GM23248 (cell line): Measurements from ENCODE around the gene HNRNPM. TPM values are rescaled to one million over a fixed set of nuclear protein-coding genes. Genes with fewer than 3 reads are reported as not detected.
"Not testable (repeated sequence)": the region's sequence is repeated elsewhere in the genome, so short reads cannot be mapped to it uniquely, and the experiment has no call there.

ENCODE experiments used
- DNase-seq: peaks from one replicate; pipeline ENCODE4 v3.0.0-alpha.2; 2015
- H2AFZ ChIP-seq: fragments of 200-600 bp; sonication (generic); 2 replicates; pipeline ENCODE4 v1.6.1; 2016; ENCODE audit warnings: antibody characterized with exemption
- H3F3A ChIP-seq: fragments of 200-600 bp; sonication (generic); 2 replicates; pipeline ENCODE4 v1.6.1; 2016; ENCODE audit warnings: mild to moderate bottlenecking, antibody characterized with exemption, mixed run types; ENCODE audit not compliant: insufficient read depth
- H3K27ac ChIP-seq: fragments of 200-600 bp; sonication (generic); 2 replicates; pipeline ENCODE4 v1.5.1; 2016; ENCODE audit warnings: mild to moderate bottlenecking
- H3K27me3 ChIP-seq: fragments of 200-600 bp; sonication (generic); replicated peaks from 2 replicates; pipeline ENCODE4 v1.6.1; 2016; ENCODE audit warnings: mild to moderate bottlenecking; ENCODE audit not compliant: insufficient read depth
- H3K36me3 ChIP-seq: fragments of 200-600 bp; sonication (generic); 2 replicates; pipeline ENCODE4 v1.6.1; 2016; ENCODE audit warnings: low read depth, mild to moderate bottlenecking
- H3K4me1 ChIP-seq: fragments of 200-600 bp; sonication (generic); 2 replicates; pipeline ENCODE4 v1.6.1; 2016; ENCODE audit warnings: mild to moderate bottlenecking; ENCODE audit not compliant: insufficient read depth
- H3K4me2 ChIP-seq: fragments of 200-600 bp; sonication (generic); one replicate; pipeline ENCODE4 v1.6.1; 2016; ENCODE audit warnings: mild to moderate bottlenecking; ENCODE audit not compliant: unreplicated experiment
- H3K4me3 ChIP-seq: fragments of 200-600 bp; sonication (generic); 2 replicates; pipeline ENCODE4 v1.5.1; 2016; ENCODE audit warnings: mild to moderate bottlenecking
- H3K79me2 ChIP-seq: fragments of 200-600 bp; sonication (generic); 2 replicates; pipeline ENCODE4 v1.6.1; 2016; ENCODE audit warnings: mild to moderate bottlenecking; ENCODE audit not compliant: insufficient read depth
- H3K9ac ChIP-seq: fragments of 200-600 bp; sonication (generic); 2 replicates; pipeline ENCODE4 v1.6.1; 2016; ENCODE audit warnings: mild to moderate bottlenecking
- H3K9me2 ChIP-seq: fragments of 200-600 bp; sonication (generic); 2 replicates; pipeline ENCODE4 v1.6.1; 2016; ENCODE audit warnings: mixed run types, mild to moderate bottlenecking, moderate library complexity; ENCODE audit not compliant: insufficient read depth
- H3K9me3 ChIP-seq: fragments of 200-600 bp; sonication (generic); one replicate; pipeline ENCODE4 v1.6.1; 2017; ENCODE audit warnings: low read depth
- H4K20me1 ChIP-seq: fragments of 200-600 bp; sonication (generic); 2 replicates; pipeline ENCODE4 v1.6.0; 2016; ENCODE audit not compliant: insufficient read depth
- EZH2 ChIP-seq: fragments of 200-600 bp; sonication (generic); IDR thresholded peaks from 2 replicates; pipeline ENCODE4 v1.6.1; 2018; ENCODE audit warnings: antibody characterized with exemption, mild to moderate bottlenecking; ENCODE audit not compliant: insufficient read depth, poor library complexity, severe bottlenecking
- EZH2phosphoT487 ChIP-seq: fragments of 200-600 bp; sonication (generic); IDR thresholded peaks from 2 replicates; pipeline ENCODE4 v1.6.1; 2018; ENCODE audit warnings: antibody characterized with exemption, moderate library complexity, mild to moderate bottlenecking, low read depth; ENCODE audit not compliant: insufficient read depth
- WGBS, 2 experiments: methylation state at CpG; one replicate each; pipeline ENCODE4 v1.1.6; 2015 to 2017; ENCODE audit warnings: low lambda C conversion rate in 2 of 2, low coverage in 1 of 2; ENCODE audit errors: missing lambda C conversion rate in 2 of 2; 5-methylcytosine and 5-hydroxymethylcytosine counted together
- in situ Hi-C: fragments of 300-500 bp; cut with MboI; formaldehyde crosslinking; loops from 2 replicates; pipeline ENCODE4 v1.15.0; 2020
- polyA plus RNA-seq: library from polyadenylated mRNA; unstranded; fragments of >200 nt; fragmentation: Nextera tagmentation; extraction: Ambion mirVana; gene quantifications from 2 replicates; pipeline ENCODE4 v1.2.1, GENCODE V29; 2016
- total RNA-seq: library from RNA; depleted of rRNA; stranded (reverse); fragments of >200 nt; shearing (Covaris generic); gene quantifications from 2 replicates; pipeline ENCODE4 v1.2.3, GENCODE V29; 2014

The HNRNPM gene
- total and polyA plus RNA-seq, 2 experiments from 2014 or later = 71.0 to 116 TPM

DNA sequence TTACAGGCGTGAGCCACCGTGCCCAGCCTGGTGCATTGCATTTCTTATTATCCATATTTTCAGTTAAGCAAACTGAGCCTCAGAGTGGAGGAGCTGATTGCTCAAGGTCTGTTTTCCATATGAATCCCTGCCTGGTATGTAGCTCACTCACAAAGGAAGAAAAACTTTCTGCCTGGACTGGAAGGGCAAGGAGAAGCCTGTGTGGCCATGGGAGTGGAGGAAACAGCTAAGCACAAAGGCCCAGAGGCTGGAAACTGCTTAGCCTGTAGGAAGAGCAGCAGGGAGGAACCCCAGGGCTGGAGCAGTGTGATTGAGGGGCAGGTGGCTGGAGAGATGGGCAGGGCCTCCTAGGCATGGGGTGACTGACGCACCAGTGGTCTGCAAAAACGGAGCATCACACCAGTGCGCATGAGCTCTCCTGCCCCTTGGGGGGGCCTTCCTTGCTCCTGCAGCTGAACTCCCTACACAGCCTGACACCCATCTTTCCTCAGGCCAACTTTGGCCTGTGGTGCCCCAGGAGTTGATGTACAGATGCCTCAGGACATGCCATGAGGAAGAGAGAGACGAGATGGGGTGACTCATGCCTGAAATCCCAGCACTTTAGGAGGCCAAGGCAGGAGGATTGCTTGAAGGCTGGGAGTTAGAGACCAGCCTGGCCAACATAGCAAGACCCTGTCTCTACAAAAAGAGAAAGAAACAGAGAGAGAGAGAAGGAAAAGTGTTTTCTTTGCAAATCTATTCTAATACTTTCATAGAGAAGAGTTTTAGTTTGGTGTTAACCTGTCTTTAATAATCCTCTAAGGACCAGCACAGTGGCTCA, 2.8 kb upstream of the HNRNPM start:
- no peaks in the 10 kb centered on the region for H3K9me3 ChIP-seq
- no peaks in the 10 kb centered on the region for H3K36me3 ChIP-seq
- H3K4me1 ChIP-seq = peaks cover 10% of the 10 kb centered on the region
- H4K20me1 ChIP-seq = peaks cover 8% of the 10 kb centered on the region
- H2AFZ ChIP-seq = no peak overlapping the region
- DNase-seq = no peak
- no peak overlapping the region for H3K4me3 ChIP-seq
- in situ Hi-C loops = no loop called here
- peaks cover 6% of the 10 kb centered on the region for H3F3A ChIP-seq
- TF ChIP-seq EZH2 (no peak), EZH2phosphoT487 (no peak)
- 80 to 83% methylated on average over 6 of the region's 6 CpGs for WGBS, 2 experiments
- no peak overlapping the region for H3K9ac ChIP-seq
- H3K27me3 ChIP-seq = no peaks in the 10 kb centered on the region
- H3K79me2 ChIP-seq = peaks cover 22% of the 10 kb centered on the region
- H3K9me2 ChIP-seq = no peaks in the 10 kb centered on the region
- no peak overlapping the region for H3K4me2 ChIP-seq
- no peak overlapping the region for H3K27ac ChIP-seq

DNA sequence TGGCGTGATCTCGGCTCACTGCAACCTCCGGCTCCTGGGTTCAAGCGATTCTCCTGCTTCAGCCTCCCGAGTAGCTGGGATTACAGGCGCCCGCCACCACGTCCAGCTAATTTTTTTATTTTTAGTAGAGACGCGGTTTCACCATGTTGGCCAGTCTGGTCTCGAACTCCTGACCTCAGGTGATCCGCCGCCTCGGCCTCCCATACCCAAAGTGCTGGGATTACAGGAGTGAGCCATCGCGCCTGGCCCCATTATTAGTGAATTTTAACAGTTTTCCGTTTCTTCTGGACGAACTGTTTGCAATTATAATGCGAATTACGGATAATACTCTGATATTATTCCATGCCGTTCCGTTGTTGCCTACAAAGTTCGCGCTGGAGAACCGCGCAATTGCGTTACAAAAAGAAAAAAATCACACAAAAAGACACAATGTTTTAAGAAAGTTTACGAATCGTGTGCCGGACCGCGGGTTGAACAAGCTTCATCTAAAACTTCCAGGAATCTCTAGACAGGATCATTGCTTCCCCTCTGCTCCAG, 567 bp upstream of the HNRNPM start:
- in situ Hi-C loops, H3K9me3 ChIP-seq, H3K36me3 ChIP-seq, DNase-seq, H3F3A ChIP-seq, H3K27me3 ChIP-seq, H3K9me2 ChIP-seq: not testable (repeated sequence)
- peaks cover 13% of the 10 kb centered on the region for H4K20me1 ChIP-seq
- peaks cover 44% of the 10 kb centered on the region for H3K79me2 ChIP-seq
- H3K4me1 ChIP-seq = peaks cover 14% of the 10 kb centered on the region
- peak overlapping the region; percentile 96 for H3K9ac ChIP-seq
- peak overlapping the region; percentile 88 for H3K4me3 ChIP-seq
- H3K4me2 ChIP-seq = peak overlapping the region; percentile 92
- peak overlapping the region; percentile 99 for H2AFZ ChIP-seq
- WGBS, 2 experiments = 17% methylated on average over 32 of the region's 32 CpGs
- H3K27ac ChIP-seq = peak overlapping the region; percentile 75

DNA sequence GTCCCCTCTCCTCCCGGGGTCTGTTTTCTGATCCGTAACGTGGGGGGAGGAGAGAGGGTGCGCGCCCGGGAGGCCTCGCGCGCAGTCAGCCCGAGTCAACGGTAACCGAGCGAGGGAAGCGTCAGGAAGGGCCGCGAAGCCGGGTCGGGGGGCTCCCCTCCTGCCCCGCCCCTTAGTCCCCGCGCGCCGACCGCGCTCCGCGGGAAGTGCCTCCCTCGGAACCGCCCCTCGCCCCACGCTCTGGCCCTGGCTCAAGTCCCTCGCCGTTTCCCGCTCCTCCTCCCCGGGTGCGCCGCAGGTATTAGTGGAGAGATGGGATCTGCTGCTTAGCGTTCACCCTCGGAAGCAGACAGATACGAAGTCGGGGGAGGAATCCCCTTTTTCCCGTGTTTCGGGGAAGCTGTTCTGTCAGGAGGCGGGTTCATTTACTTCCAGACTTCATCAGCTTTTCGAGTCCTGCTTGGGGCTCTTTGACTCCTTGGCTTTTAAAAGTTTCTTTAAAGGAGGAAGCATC, 770 bp downstream of the HNRNPM start:
- peaks cover 6% of the 10 kb centered on the region for H3F3A ChIP-seq
- peak overlapping the region; percentile 76 for H3K27ac ChIP-seq
- H3K4me2 ChIP-seq = peak overlapping the region; percentile 93
- in situ Hi-C loops = no loop called here
- TF ChIP-seq EZH2 (no peak), EZH2phosphoT487 (no peak)
- 0 out of 2 replicates have a peak overlapping the region, but pooled peaks have one; percentile 28 for H2AFZ ChIP-seq
- peak overlapping the region; percentile 88 for H3K4me3 ChIP-seq
- H4K20me1 ChIP-seq = peaks cover 13% of the 10 kb centered on the region
- WGBS, 2 experiments = 0 to 2% methylated on average over 28 to 41 of the region's 45 CpGs
- no peaks in the 10 kb centered on the region; the same call in 1 of the 2 replicates for H3K36me3 ChIP-seq
- no peaks in the 10 kb centered on the region for H3K9me3 ChIP-seq
- peaks cover 56% of the 10 kb centered on the region for H3K79me2 ChIP-seq
- peak overlapping the region; percentile 96 for H3K9ac ChIP-seq
- peak; percentile 69 for DNase-seq
- H3K4me1 ChIP-seq = peaks cover 14% of the 10 kb centered on the region
- no peaks in the 10 kb centered on the region for H3K9me2 ChIP-seq
- H3K27me3 ChIP-seq = no peaks in the 10 kb centered on the region

DNA sequence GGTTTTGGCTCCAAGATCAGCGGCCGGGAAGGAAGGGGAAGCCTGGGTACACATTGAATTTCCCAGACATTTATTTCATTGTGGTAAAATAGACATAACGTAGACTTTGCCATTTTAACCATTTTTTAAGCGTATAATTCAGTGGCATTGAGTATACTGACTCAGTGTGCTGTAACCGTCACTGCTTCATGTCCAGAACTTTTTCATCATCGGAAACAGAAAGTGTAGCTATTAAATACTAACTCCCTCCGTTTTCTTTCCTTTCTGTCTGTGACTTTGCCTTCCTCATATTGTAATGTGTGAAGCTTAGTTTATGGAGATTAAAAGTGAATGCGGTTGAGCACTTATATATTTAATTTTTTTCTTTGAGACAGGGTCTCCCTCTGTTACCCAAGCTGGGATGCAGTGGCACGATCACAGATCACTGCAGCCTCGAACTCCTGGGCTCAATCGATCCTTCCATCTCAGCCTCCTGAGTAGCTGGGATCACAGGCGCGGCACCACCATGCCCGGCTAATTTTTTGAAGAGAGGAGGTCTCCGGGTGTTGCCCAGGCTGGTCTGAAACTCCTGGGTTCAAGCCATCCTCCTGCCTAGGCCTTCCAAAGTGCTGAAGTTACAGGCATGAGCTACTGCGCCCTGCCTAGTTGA, 1.4 kb downstream of the HNRNPM start:
- TF ChIP-seq EZH2 = no peak
- peak overlapping the region; percentile 96 for H3K9ac ChIP-seq
- WGBS, 2 experiments = 15% methylated on average over 16 of the region's 16 CpGs
- peak overlapping the region; percentile 93 for H3K4me2 ChIP-seq
- H2AFZ ChIP-seq = no peak overlapping the region
- no peaks in the 10 kb centered on the region; the same call in 1 of the 2 replicates for H3K36me3 ChIP-seq
- H3K4me1 ChIP-seq = peaks cover 16% of the 10 kb centered on the region
- H3K4me3 ChIP-seq = peak overlapping the region; percentile 88
- no peaks in the 10 kb centered on the region for H3K9me3 ChIP-seq
- peaks cover 11% of the 10 kb centered on the region for H3F3A ChIP-seq
- H3K9me2 ChIP-seq = no peaks in the 10 kb centered on the region
- peaks cover 62% of the 10 kb centered on the region for H3K79me2 ChIP-seq
- peak; percentile 63 for DNase-seq
- peaks cover 15% of the 10 kb centered on the region for H4K20me1 ChIP-seq
- no peaks in the 10 kb centered on the region for H3K27me3 ChIP-seq
- H3K27ac ChIP-seq = peak overlapping the region; percentile 76
- in situ Hi-C loops = no loop called here
